ENCODE results near the gene ZMIZ1. TPM values are rescaled to one million over a fixed set of nuclear protein-coding genes. Genes with fewer than 3 reads are reported as not detected.

Gene ZMIZ1
- total RNA-seq, 1 donor from 2014 or later, result 6.3 TPM

DNA sequence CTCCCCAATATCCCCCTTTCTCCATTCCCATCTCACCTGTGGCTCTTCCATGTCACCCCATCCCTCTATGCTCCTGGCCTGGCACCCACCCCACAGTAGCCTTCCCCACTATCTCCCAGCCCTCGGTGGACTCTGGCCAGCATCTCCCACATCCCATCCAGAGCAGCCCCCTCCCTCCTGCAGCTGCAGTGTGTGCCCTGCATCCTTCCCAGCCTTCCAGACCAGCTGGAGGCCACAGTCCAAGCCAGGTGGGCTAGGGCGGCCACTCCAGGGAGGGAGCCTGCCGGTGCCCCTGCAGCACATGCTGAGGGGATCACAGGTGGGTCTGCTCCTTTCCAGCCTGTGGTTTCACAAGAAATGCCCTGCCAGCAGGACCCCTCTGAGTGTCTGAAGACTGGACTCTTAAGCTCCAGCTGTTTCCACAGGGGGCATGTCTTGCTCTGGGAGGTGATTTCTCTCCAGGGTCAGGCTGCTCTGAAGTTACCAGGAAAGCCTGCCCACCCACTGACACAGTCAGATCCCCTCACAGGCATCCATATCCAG lies 187.6 kb downstream of the ZMIZ1 start:
- Histone ChIP-seq H3K27me3 (ENCODE audit: control insufficient read depth, insufficient read depth, low read length) (no peaks in the 10 kb centered on the region), H3K4me3 (ENCODE audit: low read depth, low read length) (no peak overlapping the region), H3K36me3 (ENCODE audit: control insufficient read depth, insufficient read depth, low read length) (peaks cover 2% of the 10 kb centered on the region)
- no peak for DNase-seq (ENCODE audit: low read depth)
- FAIRE-seq, result no peak
- TF ChIP-seq, protein P1, sequence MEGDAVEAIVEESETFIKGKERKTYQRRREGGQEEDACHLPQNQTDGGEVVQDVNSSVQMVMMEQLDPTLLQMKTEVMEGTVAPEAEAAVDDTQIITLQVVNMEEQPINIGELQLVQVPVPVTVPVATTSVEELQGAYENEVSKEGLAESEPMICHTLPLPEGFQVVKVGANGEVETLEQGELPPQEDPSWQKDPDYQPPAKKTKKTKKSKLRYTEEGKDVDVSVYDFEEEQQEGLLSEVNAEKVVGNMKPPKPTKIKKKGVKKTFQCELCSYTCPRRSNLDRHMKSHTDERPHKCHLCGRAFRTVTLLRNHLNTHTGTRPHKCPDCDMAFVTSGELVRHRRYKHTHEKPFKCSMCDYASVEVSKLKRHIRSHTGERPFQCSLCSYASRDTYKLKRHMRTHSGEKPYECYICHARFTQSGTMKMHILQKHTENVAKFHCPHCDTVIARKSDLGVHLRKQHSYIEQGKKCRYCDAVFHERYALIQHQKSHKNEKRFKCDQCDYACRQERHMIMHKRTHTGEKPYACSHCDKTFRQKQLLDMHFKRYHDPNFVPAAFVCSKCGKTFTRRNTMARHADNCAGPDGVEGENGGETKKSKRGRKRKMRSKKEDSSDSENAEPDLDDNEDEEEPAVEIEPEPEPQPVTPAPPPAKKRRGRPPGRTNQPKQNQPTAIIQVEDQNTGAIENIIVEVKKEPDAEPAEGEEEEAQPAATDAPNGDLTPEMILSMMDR (IDR thresholded peaks at IDR 0.05; ENCODE audit: insufficient read depth, low read length, severe bottlenecking), result no peak

DNA sequence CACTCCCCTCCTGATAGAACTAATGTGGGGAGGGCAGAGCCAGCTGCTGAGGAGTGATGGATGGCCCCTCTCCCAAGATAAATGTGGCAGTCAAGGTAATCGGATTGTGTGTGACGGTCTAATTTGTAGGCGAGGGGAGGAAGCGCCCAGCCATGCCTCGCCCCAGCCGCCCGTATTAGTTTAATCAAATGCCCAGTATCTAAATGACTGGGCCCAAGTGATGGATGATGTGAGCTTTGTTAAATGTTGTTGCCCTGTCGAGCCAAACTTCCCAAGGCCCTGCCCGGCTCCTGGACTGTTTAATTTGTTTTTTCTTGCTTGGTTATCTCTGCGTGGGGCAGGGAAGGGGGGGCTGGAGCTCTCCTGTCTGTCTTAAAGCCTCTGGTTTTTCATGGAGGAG lies 190.1 kb downstream of the ZMIZ1 start:
- Histone ChIP-seq H3K4me3 (ENCODE audit: low read depth, low read length) (no peak overlapping the region), H3K27me3 (ENCODE audit: control insufficient read depth, insufficient read depth, low read length) (no peaks in the 10 kb centered on the region), H3K36me3 (ENCODE audit: control insufficient read depth, insufficient read depth, low read length) (peaks cover 5% of the 10 kb centered on the region)
- DNase-seq (ENCODE audit: low read depth) (no peak), FAIRE-seq (no peak)
- TF ChIP-seq, protein P1 (IDR thresholded peaks at IDR 0.05; ENCODE audit: insufficient read depth, low read length, severe bottlenecking), result no peak

DNA sequence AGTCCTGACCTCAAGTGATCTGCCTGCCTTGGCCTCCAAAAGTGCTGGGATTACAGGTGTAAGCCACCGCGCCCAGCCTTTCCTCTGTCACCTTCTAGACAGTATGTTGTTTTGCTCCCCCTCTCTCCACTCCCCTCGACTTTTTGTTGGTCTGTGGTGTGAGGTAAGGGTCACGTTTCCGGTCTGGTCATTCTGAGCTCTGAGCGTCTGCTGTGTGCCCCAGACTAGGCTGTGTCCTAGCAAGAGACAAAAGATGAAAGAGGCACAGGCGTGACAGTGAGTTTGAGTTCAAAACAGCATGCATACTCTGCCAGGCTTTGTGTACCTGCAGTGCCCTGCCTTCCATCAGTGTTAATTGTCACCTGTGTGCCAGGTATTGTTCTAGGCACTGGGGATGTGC lies 191.1 kb downstream of the ZMIZ1 start:
- TF ChIP-seq, protein P1 (IDR thresholded peaks at IDR 0.05; ENCODE audit: insufficient read depth, low read length, severe bottlenecking), result no peak
- FAIRE-seq, result peak; percentile 13

DNA sequence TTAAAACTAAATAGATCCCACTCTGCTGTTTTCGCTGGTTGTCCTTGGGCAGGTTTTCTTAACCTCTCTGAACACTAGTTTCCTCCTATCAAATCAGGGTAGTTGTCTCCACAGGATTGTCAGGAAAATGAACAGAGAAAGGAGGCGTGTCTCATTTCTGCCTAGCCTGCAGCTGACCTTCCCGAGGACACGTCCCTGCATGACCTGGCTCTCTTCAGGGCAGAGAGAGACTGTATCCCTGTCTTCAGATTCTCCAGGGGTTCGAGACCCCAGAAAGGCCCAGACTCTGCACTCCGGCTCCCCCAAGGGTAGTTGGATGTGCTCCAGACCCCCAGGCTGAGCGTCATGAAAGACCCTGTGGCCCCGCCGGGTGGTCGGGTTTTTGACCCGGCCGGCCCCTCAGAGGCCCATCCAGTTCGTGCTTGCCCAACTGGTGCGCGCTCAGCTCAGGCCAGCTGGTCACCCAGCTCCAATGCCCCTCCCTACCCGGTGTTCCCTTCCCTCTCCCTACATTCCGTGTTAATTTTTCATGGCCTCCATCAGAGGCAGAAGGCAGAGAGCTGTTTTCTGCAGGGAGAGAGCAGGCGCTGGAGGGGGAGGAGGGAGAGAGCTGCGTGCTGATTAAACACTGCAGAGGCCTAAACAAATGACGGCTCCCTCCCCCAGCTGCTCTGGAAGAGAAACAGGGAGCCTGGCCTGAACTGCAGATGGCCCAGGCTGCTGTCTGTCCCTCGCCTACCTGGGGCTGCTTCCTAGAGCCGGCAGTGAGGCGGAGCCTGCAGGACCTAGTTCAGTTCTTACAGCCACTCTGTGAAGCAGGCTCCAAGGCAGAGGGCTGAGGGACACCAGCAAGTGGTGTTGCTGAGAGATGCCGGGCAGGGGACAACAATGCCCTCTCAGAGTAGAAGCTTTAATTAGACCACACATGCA lies 192.3 kb downstream of the ZMIZ1 start:
- Histone ChIP-seq H3K4me3 (ENCODE audit: low read depth, low read length) (no peak overlapping the region), H3K36me3 (ENCODE audit: control insufficient read depth, insufficient read depth, low read length) (peaks cover 3% of the 10 kb centered on the region), H3K27me3 (ENCODE audit: control insufficient read depth, insufficient read depth, low read length) (no peaks in the 10 kb centered on the region)
- TF ChIP-seq, protein P1 (IDR thresholded peaks at IDR 0.05; ENCODE audit: insufficient read depth, low read length, severe bottlenecking), result no peak
- FAIRE-seq, result no peak
- no peak for DNase-seq (ENCODE audit: low read depth)

More for the DNA sequence above, 191.1 kb downstream of the ZMIZ1 start:
- Histone ChIP-seq H3K36me3 (ENCODE audit: control insufficient read depth, insufficient read depth, low read length) (peaks cover 4% of the 10 kb centered on the region), H3K27me3 (ENCODE audit: control insufficient read depth, insufficient read depth, low read length) (no peaks in the 10 kb centered on the region), H3K4me3 (ENCODE audit: low read depth, low read length) (no peak overlapping the region)
- DNase-seq (ENCODE audit: low read depth), result no peak

DNA sequence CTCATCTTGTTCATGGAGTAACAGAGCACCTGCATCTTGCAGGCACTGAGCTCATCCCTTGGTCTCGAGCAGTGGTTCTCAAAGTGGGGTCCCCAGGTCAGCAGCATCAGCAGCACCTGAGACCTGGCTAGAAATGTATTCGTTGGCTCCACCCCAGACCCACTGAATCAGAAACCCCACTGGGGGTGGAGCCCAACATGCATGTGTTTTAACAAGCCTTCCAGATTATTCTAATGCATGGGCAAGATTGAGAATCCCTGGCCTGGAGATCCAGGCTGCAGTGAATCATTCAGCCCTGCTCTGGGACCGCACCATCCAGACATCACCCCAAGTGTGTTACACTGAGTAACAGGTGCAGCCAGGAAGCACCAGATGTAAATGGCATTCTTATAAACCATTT lies 193.4 kb downstream of the ZMIZ1 start:
- Histone ChIP-seq H3K36me3 (ENCODE audit: control insufficient read depth, insufficient read depth, low read length) (peaks cover 3% of the 10 kb centered on the region), H3K4me3 (ENCODE audit: low read depth, low read length) (no peak overlapping the region), H3K27me3 (ENCODE audit: control insufficient read depth, insufficient read depth, low read length) (no peaks in the 10 kb centered on the region)
- no peak for FAIRE-seq
- TF ChIP-seq, protein P1 (IDR thresholded peaks at IDR 0.05; ENCODE audit: insufficient read depth, low read length, severe bottlenecking), result no peak
- DNase-seq (ENCODE audit: low read depth), result peak; percentile 59

Data from bronchial epithelial cell (primary cell).